NCI-H2081 treated with DMSO at 0.1 percent for 48 hours (cell line): ENCODE measurements around the gene SPNS2.

Experiments used
- DNase-seq: peaks from one replicate; lab custom pipeline; 2025; lab: John Stamatoyannopoulos, UW

Gene SPNS2, protein sequence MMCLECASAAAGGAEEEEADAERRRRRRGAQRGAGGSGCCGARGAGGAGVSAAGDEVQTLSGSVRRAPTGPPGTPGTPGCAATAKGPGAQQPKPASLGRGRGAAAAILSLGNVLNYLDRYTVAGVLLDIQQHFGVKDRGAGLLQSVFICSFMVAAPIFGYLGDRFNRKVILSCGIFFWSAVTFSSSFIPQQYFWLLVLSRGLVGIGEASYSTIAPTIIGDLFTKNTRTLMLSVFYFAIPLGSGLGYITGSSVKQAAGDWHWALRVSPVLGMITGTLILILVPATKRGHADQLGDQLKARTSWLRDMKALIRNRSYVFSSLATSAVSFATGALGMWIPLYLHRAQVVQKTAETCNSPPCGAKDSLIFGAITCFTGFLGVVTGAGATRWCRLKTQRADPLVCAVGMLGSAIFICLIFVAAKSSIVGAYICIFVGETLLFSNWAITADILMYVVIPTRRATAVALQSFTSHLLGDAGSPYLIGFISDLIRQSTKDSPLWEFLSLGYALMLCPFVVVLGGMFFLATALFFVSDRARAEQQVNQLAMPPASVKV

GRCh38 chr17:4498461-4499397, at the start of gene SPNS2:
TSS of gene SPNS2 (plus strand) at chr17:4498881. CDS start at chr17:4499048, 167 bp downstream.
- DNase-seq, result no peak

GRCh38 chr17:4449736-4450135, 48.9 kb upstream of the SPNS2 start:
- no peak for DNase-seq

DNA sequence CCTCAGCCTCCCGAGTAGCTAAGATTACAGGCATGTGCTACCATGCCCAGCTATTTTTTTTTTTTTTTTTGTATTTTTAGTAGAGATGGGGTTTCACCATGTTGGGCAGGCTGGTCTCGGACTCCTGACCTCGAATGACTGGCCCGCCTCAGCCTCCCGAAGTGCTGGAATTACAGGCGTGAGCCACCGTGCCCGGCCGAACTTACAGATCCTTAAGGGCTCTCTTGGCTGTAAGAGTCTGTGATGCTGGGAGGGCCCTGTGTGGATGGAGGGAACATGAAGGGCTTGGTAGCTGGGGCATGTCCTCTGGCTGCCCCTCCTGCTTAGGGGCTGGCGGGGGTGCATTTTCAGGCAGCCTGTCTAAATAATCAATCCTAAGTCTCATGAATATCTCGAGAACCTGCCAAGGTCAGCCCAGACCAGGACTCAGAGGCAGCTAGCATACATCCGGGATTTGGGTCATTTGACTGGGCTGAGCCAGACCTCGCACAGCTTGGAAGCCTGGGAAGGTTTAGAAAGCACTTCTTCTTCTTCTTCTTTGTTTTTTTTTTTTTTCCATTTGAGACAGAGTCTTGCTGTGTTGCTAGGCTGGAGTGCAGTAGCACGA, 47.9 kb upstream of the SPNS2 start:
- DNase-seq, result no peak

DNA sequence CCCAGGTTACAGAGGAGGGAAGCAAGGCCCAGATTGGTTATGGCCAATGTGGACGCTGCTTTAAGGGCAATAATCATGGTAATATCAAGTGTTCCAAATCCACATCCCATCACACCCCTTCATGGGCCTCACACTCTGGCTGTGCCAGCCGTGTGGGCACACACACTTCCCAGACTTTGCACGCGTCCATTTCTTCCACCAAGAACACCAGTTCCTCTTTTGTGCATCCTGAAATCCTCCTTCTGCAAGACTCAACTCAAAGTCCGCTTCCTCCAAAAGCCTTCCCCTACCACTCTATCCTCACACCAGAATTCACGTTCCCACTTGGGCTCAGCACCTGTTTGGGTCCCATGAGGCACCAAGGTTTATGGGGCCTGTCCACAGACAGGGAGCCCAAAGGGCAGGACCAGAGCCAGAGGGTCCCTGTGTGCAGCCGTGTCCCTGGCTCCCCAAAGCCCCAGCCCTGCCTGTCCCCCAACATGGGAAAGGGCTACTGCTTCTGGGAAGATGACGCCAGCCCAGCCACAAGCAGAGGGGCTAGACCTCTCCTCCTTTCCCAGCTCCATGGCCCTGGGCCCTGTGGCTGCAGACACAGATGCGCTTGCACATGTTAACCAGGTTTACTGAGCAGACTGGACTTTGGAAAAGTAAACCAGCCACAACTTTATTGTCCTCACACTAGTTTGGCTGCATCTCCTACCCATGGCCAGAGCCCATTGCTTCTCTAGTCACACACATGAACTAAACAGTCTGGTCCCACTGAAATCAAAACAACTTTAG, 44.7 kb upstream of the SPNS2 start:
- DNase-seq, result no peak

GRCh38 chr17:4460661-4461060, 38.0 kb upstream of the SPNS2 start:
- no peak for DNase-seq

DNA sequence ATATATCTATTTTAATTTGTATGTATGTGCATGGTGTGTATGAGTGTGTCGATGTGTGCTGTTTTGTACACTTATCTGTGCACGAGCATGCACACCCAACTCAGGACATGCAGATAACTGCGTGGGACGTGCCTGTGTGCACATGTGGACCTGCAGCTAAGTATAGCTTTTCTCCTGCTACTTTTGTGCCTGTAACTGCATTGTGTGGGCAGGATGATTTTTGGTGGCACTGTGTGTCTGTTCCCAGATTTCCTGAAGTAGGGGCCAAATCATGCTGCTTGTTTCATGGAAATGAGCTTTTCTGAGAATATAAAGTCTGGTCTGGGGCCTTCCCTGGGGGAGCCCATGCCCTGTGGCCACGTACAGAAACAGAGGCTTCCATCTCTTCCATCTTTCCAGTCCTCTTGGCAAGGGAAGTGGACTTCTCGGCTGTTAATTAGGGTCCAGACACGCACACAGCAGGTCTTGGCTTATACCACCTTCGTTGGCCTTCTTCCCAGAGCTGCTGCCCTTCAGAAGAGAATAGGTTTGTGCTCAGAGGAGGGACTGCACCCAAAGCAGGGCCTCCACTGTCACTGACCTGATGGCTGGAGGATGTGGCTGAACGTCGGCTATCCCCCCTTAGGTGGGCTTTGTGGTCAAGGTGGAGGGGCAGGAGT, 34.7 kb upstream of the SPNS2 start:
- DNase-seq, result no peak

GRCh38 chr17:4465786-4466185, 32.9 kb upstream of the SPNS2 start:
- no peak for DNase-seq

- no peak for DNase-seq
Measured at GRCh38 chr17:4467287-4467686, 31.4 kb upstream of the SPNS2 start.

DNA sequence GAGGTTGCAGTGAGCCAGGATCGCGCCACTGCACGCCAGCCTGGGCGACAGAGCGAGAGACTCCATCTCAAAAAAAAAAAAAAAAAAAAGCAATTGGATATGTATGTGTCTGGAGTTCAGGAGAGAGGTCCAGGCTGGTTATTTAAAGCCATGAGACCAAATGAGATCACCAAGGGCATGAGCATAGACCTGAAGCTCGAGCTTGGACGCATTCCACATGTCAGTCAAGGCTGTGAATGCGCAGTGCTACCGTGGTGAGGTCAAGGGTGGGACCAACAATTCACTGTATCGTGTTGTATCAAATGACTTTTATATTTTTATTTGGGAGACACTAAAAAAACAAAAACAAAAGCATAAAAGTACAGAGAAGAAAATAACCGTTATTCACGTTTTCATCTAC, 29.1 kb upstream of the SPNS2 start:
- DNase-seq, result no peak

DNA sequence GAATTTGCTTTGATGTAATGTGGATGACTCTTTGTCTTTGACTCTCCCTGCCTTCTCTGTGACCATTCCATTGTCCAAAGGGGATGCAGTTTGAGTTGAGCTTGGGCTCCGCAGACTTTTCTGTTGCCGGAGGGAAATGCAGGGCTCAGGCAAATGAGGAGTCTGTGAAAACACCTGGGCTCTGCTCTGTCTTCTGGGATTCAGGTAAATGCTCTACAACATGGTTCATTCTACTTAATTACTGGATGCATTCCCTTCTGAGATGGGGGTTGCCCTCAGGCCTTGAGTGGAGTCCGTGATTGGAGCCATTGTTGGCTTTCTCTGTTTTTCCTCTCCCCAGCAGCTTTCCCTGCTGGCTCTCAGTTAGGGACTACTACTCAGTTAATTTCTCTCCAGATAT, 26.4 kb upstream of the SPNS2 start:
- DNase-seq, result no peak

- no peak for DNase-seq
Measured at GRCh38 chr17:4474093-4474492, 24.6 kb upstream of the SPNS2 start.

GRCh38 chr17:4475001-4475400, 23.7 kb upstream of the SPNS2 start:
- DNase-seq, result no peak

DNA sequence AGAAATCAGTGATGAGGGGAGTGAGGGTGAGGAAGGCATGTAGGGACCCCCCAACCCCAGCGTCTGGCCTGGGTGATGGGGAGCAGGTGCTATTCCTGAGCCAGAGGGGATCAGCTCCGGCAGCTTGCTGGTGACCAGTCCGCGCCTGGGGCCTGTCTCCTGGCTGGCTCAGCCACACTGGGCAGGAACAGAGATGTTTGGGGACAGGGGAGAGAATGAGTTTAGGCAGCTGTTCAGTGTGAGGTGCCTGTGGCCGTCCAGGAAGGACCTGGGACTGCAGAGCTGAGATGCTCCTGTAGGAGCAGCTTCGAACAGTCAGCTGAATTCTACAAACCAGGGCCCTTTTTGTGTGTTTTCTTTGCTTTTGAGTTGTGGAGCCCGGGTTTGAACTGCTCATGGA, 23.2 kb upstream of the SPNS2 start:
- DNase-seq, result no peak

- no peak for DNase-seq
Measured at GRCh38 chr17:4476017-4476416, 22.7 kb upstream of the SPNS2 start.

DNA sequence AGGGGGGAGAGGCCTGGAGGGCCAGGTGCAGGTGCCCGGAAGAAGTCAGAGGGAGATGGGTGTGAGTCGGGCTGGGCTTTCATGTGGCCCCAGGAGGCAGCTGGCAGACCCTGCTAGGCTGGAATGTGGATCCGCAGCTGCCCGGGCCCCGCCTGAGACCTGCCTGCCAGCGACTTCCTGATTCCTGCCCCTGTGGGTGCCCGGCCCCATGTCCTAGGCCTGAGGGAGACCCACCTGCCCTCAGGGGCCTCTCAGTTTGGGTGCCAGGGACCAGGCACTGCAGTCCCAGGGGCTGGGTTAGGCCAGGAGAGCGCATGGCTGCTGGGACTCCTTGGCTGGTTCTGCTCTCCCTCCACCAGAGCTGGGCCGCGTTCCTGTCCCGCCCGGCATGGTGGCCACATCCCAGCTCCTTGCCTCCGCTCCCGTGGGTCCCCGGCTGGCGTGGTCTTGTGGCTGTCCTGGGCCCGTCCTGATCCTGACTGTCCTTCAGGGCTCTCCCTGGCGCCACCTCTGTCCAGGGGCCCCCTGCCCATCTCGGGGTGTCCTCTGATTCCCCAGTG, 22.1 kb upstream of the SPNS2 start:
- no peak for DNase-seq

- DNase-seq, result no peak
Measured at GRCh38 chr17:4477255-4477791, 21.4 kb upstream of the SPNS2 start.

DNA sequence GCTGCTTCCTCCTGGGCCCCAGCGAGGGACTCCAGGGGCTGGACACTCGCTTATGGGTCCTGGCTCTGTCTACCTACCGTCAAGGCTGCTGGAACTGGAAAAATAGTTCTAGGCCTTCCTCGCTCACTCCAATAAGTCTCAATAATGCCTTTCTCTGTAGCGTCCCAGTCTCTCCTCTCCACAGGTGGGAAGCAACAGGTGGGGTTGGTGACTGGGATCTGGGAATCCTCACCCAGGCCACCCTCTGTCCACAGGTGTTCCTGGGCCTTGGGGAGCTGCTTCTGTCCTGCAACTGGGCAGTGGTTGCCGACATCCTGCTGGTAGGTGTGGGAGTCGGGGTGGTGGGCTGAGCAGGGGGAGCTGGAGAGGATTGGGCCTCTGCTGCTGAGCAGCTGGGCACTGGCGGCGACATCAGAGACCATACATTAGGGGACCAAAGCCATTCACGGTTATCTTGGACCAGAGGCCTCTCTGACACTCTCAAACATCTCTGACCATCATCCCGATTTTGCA, 20.3 kb upstream of the SPNS2 start:
- no peak for DNase-seq

- no peak for DNase-seq
Measured at GRCh38 chr17:4479340-4479981, 19.2 kb upstream of the SPNS2 start.

DNA sequence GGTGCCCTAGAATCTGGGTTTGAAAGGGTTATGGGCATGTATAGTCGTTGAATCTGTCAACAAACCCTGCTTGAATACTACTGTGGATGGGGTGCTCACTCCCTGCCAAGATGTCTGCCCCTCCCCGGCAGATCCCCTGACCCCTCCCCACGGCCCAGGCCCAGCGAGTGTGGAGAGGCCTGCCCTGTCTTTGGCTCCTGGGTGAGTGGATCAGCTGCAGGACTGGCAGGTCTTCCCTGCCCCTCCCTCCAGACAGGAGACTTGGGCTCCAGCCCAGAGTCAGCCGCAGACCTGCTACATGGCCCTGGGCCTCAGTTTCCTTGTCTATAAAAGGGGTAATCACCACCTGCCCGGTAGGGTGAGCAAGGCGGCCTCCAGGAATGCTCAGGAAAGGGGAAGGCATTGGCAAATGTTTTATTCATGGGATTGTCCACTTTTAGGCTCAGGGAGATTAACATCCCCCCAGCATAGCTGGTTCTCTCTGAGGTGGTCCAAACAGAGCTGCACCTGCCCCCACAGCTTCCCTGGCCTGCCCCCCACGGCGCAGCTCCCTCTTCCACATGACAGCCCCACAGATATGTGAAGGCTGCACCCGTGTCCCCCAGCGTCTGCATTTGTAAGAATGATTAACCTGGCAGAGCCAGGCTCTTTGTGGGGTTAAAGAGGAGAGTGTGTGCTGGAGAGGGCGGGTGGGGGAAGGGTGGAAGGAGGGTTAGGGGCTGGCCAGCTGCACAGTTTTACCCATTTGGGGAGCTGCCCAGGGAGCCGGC, 18.5 kb upstream of the SPNS2 start:
- DNase-seq, result no peak
